Stimulated activated naive CD8-positive, alpha-beta T cell treated with anti-CD3 and anti-CD28 coated beads, Interleukin-15, Interleukin-2, amounts not matched to agents 100 U/mL and 50 U/mL, for 24 hours (primary cell): ENCODE results near the gene DNAH17.
"Not testable (repeated sequence)": the region's sequence is repeated elsewhere in the genome, so short reads cannot be mapped to it uniquely, and the experiment has no call there.

Source experiments
- ATAC-seq: fragments of 150-1000 bp; cut with Tn5 transposase; one replicate; pipeline ENCODE4 v1.10.0; 2021
- DNase-seq: peaks from one replicate; pipeline ENCODE4 v3.0.0; 2021

The DNAH17 gene

GRCh38 chr17:78476149-78476548, 101.0 kb downstream of the DNAH17 start:
- DNase-seq (no peak), ATAC-seq (no peak)

GRCh38 chr17:78475211-78475610, 102.0 kb downstream of the DNAH17 start:
- ATAC-seq (no peak), DNase-seq (no peak)

GRCh38 chr17:78474614-78475146, 102.5 kb downstream of the DNAH17 start:
- ATAC-seq (peak; percentile 44), DNase-seq (peak; percentile 25)

- no peak for ATAC-seq
Measured at GRCh38 chr17:78473951-78474613, 103.1 kb downstream of the DNAH17 start.

GRCh38 chr17:78472035-78472905, 104.9 kb downstream of the DNAH17 start:
- ATAC-seq (no peak), DNase-seq (no peak)

More at GRCh38 chr17:78473951-78474613, 103.1 kb downstream of the DNAH17 start:
- DNase-seq, result no peak

GRCh38 chr17:78471635-78472034, 105.6 kb downstream of the DNAH17 start:
- peak; percentile 26 for ATAC-seq
- no peak for DNase-seq

GRCh38 chr17:78469443-78469842, 107.8 kb downstream of the DNAH17 start:
- no peak for DNase-seq
- ATAC-seq, result no peak

- DNase-seq, result no peak
Measured at GRCh38 chr17:78468366-78468765, 108.8 kb downstream of the DNAH17 start.

GRCh38 chr17:78466786-78467715, 110.1 kb downstream of the DNAH17 start:
- DNase-seq, result no peak
- no peak for ATAC-seq

More at GRCh38 chr17:78468366-78468765, 108.8 kb downstream of the DNAH17 start:
- no peak for ATAC-seq

GRCh38 chr17:78466109-78466785, 110.9 kb downstream of the DNAH17 start:
- not testable (repeated sequence) for ATAC-seq, DNase-seq

- DNase-seq (no peak), ATAC-seq (no peak)
Measured at GRCh38 chr17:78462148-78462547, 115.0 kb downstream of the DNAH17 start.

GRCh38 chr17:78461799-78462053, 115.5 kb downstream of the DNAH17 start:
- no peak for DNase-seq
- no peak for ATAC-seq

- DNase-seq, result no peak
- ATAC-seq, result no peak
Measured at GRCh38 chr17:78460951-78461798, 116.0 kb downstream of the DNAH17 start.

GRCh38 chr17:78460176-78460675, 117.0 kb downstream of the DNAH17 start:
- ATAC-seq, result no peak

GRCh38 chr17:78459696-78460095, 117.5 kb downstream of the DNAH17 start:
- DNase-seq, result no peak
- no peak for ATAC-seq

More at GRCh38 chr17:78460176-78460675, 117.0 kb downstream of the DNAH17 start:
- no peak for DNase-seq

GRCh38 chr17:78458736-78459335, 118.4 kb downstream of the DNAH17 start:
- ATAC-seq (no peak), DNase-seq (no peak)

- no peak for ATAC-seq
- DNase-seq, result no peak
Measured at GRCh38 chr17:78458091-78458490, 119.1 kb downstream of the DNAH17 start.

GRCh38 chr17:78454346-78454745, 122.8 kb downstream of the DNAH17 start:
- no peak for ATAC-seq
- DNase-seq, result no peak

- DNase-seq, result no peak
- no peak for ATAC-seq
Measured at GRCh38 chr17:78451753-78452152, 125.4 kb downstream of the DNAH17 start.
